IMR-90 (cell line): Measurements from ENCODE around the gene TXNDC11.

Source experiments
- CTCF ChIP-seq: conservative IDR thresholded peaks from 2 replicates; pipeline ENCODE4 v1.5.1; 2012; ENCODE audit warnings: mild to moderate bottlenecking, low read depth, low read length, improper control_type of control experiment
- RAD21 ChIP-seq: IDR thresholded peaks from 2 replicates; pipeline ENCODE4 v1.6.1; 2012; ENCODE audit warnings: low read length, improper control_type of control experiment

- TF ChIP-seq CTCF (no peak), RAD21 (no peak)
These were observed 62.4 kb downstream of the TXNDC11 start for GRCh38 chr16:11679941-11680911.
